GM18505 (cell line): Measurements from ENCODE around the gene TBC1D22B.

Experiments used
- ATAC-seq: cut with Tn5 transposase; IDR thresholded peaks from one replicate; pipeline ENCODE4 v1.9.1; 2021; ENCODE audit not compliant: unreplicated experiment
- POLR2A ChIP-seq: IDR thresholded peaks from 4 replicates; pipeline ENCODE4 v1.6.1; 2011; ENCODE audit warnings: borderline replicate concordance; ENCODE audit not compliant: insufficient read depth, insufficient read length; ENCODE audit errors: extremely low read depth

Gene TBC1D22B

GRCh38 chr6:37362101-37362828 lies 104.7 kb downstream of the TBC1D22B start:
- no peak for ATAC-seq
- no peak for TF ChIP-seq POLR2A

GRCh38 chr6:37365791-37366190 lies 108.2 kb downstream of the TBC1D22B start:
- no peak for TF ChIP-seq POLR2A
- no peak for ATAC-seq

- TF ChIP-seq POLR2A, result no peak
- ATAC-seq, result no peak
Measured at GRCh38 chr6:37366910-37367309, 109.3 kb downstream of the TBC1D22B start.

GRCh38 chr6:37368961-37369320 lies 111.4 kb downstream of the TBC1D22B start:
- TF ChIP-seq POLR2A, result no peak
- ATAC-seq, result no peak

GRCh38 chr6:37369321-37370201 lies 112.0 kb downstream of the TBC1D22B start:
- no peak for TF ChIP-seq POLR2A
- no peak for ATAC-seq

GRCh38 chr6:37371154-37372083 lies 113.8 kb downstream of the TBC1D22B start:
- no peak for ATAC-seq
- no peak for TF ChIP-seq POLR2A

- no peak for TF ChIP-seq POLR2A
- no peak for ATAC-seq
Measured at GRCh38 chr6:37372116-37372515, 114.5 kb downstream of the TBC1D22B start.

GRCh38 chr6:37373822-37374471 lies 116.4 kb downstream of the TBC1D22B start:
- TF ChIP-seq POLR2A, result no peak
- ATAC-seq, result no peak

- no peak for ATAC-seq
- no peak for TF ChIP-seq POLR2A
Measured at GRCh38 chr6:37375376-37375775, 117.8 kb downstream of the TBC1D22B start.

GRCh38 chr6:37376078-37376743 lies 118.6 kb downstream of the TBC1D22B start:
- no peak for ATAC-seq
- TF ChIP-seq POLR2A, result no peak

GRCh38 chr6:37381579-37381978 lies 124.0 kb downstream of the TBC1D22B start:
- no peak for TF ChIP-seq POLR2A
- ATAC-seq, result no peak
